RWPE2 (cell line): ENCODE data around the gene RNU5B-1.
"Not testable (repeated sequence)": the region's sequence is repeated elsewhere in the genome, so short reads cannot be mapped to it uniquely, and the experiment has no call there.

Experiments used
- ATAC-seq: fragments of 200-7000 bp; cut with Tn5 transposase; 3 replicates; pipeline ENCODE4 v1.9.1; 2021; ENCODE audit warnings: low read depth
- DNase-seq: peaks from one replicate; pipeline ENCODE4 v3.0.0-alpha.2; 2020; ENCODE audit warnings: low spot score
- H3K27ac ChIP-seq: fragments of 450-650 bp; 2 replicates; pipeline ENCODE4 v1.5.1; 2017; ENCODE audit warnings: mild to moderate bottlenecking; ENCODE audit not compliant: poor library complexity, severe bottlenecking
- H3K27me3 ChIP-seq: fragments of 250-450 bp; sonication (Bioruptor Pico); 2 replicates; pipeline ENCODE4 v1.5.1; 2021; ENCODE audit warnings: mild to moderate bottlenecking, moderate library complexity; ENCODE audit not compliant: insufficient read depth, poor library complexity, severe bottlenecking
- H3K36me3 ChIP-seq: fragments of 250-450 bp; sonication (Bioruptor Pico); 2 replicates; pipeline ENCODE4 v1.5.1; 2020; ENCODE audit warnings: low read depth, mild to moderate bottlenecking, moderate library complexity
- H3K4me1 ChIP-seq: fragments of 250-450 bp; sonication (Bioruptor Pico); 2 replicates; pipeline ENCODE4 v1.5.1; 2021; ENCODE audit warnings: mild to moderate bottlenecking, moderate library complexity; ENCODE audit not compliant: insufficient read depth, poor library complexity, severe bottlenecking
- H3K4me3 ChIP-seq: fragments of 250-450 bp; sonication (Bioruptor Pico); 2 replicates; pipeline ENCODE4 v1.5.1; 2021; ENCODE audit warnings: mild to moderate bottlenecking, moderate library complexity; ENCODE audit not compliant: severe bottlenecking
- H3K9me3 ChIP-seq: fragments of 250-450 bp; sonication (Bioruptor Pico); 2 replicates; pipeline ENCODE4 v1.5.1; 2021; ENCODE audit warnings: mild to moderate bottlenecking, moderate library complexity; ENCODE audit not compliant: severe bottlenecking
- CTCF ChIP-seq: fragments of 450-650 bp; IDR thresholded peaks from one replicate; pipeline ENCODE4 v1.5.1; 2017; ENCODE audit warnings: mild to moderate bottlenecking, moderate library complexity; ENCODE audit not compliant: poor library complexity, severe bottlenecking

The RNU5B-1 gene

DNA sequence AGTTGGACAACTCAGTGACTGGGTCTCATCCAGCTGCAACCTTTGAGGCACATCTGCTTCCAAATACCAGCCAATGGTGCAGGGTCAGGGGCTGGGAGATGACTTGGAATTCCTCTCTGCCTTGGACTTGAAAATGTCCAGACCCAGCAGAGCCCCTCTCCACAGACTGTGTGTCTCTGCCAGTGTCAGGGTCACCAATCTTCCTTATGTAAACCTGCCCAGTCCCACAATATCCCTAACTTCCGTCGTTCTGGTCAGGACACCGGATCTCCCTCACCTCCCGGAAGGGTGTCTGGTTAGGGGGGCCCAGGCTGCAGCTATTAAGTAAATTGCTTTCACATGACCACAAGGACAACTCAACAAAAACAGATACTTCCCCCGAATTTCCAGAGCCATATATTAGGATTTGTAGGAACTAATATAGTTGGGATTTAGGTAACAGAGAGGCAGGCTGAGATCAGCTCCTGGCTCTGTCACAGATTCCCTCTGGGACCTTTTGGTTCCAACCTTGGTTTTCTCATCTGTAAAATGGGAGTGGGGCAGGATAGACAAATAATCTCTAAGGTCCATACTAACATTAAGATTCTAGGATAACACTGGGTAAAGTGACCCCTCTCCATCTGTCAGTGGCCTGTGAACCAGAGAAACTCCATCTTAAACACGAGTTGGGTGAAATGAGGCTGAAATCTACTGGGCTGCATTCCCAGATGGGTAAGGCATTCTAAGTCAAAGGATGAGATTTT lies 42.5 kb downstream of the RNU5B-1 start:
- no peak for ATAC-seq
- H3K36me3 ChIP-seq: no peaks in the 10 kb centered on the region
- peaks cover 27% of the 10 kb centered on the region for H3K27me3 ChIP-seq
- H3K9me3 ChIP-seq: peaks cover 2% of the 10 kb centered on the region
- H3K27ac ChIP-seq: no peak overlapping the region
- no peaks in the 10 kb centered on the region for H3K4me1 ChIP-seq
- no peak for TF ChIP-seq CTCF
- no peak overlapping the region for H3K4me3 ChIP-seq
- DNase-seq: no peak

GRCh38 chr15:65347756-65348155 lies 43.3 kb downstream of the RNU5B-1 start:
- not testable (repeated sequence) for H3K4me3 ChIP-seq, H3K4me1 ChIP-seq, H3K36me3 ChIP-seq, H3K27ac ChIP-seq, H3K9me3 ChIP-seq, DNase-seq, ATAC-seq
- peaks cover 34% of the 10 kb centered on the region for H3K27me3 ChIP-seq

- TF ChIP-seq CTCF: no peak
- peaks cover 47% of the 10 kb centered on the region for H3K27me3 ChIP-seq
- H3K36me3 ChIP-seq: no peaks in the 10 kb centered on the region
- no peak overlapping the region for H3K4me3 ChIP-seq
- H3K4me1 ChIP-seq: no peaks in the 10 kb centered on the region
- H3K9me3 ChIP-seq: peaks cover 8% of the 10 kb centered on the region
- DNase-seq (no peak), ATAC-seq (no peak)
- H3K27ac ChIP-seq: no peak overlapping the region
Observed at GRCh38 chr15:65349338-65349737, 44.9 kb downstream of the RNU5B-1 start.

GRCh38 chr15:65351972-65352371 lies 47.5 kb downstream of the RNU5B-1 start:
- not testable (repeated sequence) for H3K36me3 ChIP-seq, H3K4me3 ChIP-seq, DNase-seq, H3K4me1 ChIP-seq, H3K27ac ChIP-seq, ATAC-seq, H3K9me3 ChIP-seq
- peaks cover 67% of the 10 kb centered on the region for H3K27me3 ChIP-seq
